ENCODE data around the gene CCDC142.

GRCh38 chr2:74439803-74440377 lies 42.9 kb downstream of the CCDC142 start:
- TF ChIP-seq CSDC2 (CRISPR knock-in tag; IDR thresholded peaks at IDR 0.05) (no peak), ZFP3 (CRISPR knock-in tag; IDR thresholded peaks at IDR 0.05) (no peak), POU6F1 (CRISPR knock-in tag; IDR thresholded peaks at IDR 0.05; ENCODE audit: borderline replicate concordance, low read depth) (no peak), TCF4 (CRISPR knock-in tag; IDR thresholded peaks at IDR 0.05; ENCODE audit: borderline replicate concordance) (no peak)
- TF ChIP-seq, protein P1, sequence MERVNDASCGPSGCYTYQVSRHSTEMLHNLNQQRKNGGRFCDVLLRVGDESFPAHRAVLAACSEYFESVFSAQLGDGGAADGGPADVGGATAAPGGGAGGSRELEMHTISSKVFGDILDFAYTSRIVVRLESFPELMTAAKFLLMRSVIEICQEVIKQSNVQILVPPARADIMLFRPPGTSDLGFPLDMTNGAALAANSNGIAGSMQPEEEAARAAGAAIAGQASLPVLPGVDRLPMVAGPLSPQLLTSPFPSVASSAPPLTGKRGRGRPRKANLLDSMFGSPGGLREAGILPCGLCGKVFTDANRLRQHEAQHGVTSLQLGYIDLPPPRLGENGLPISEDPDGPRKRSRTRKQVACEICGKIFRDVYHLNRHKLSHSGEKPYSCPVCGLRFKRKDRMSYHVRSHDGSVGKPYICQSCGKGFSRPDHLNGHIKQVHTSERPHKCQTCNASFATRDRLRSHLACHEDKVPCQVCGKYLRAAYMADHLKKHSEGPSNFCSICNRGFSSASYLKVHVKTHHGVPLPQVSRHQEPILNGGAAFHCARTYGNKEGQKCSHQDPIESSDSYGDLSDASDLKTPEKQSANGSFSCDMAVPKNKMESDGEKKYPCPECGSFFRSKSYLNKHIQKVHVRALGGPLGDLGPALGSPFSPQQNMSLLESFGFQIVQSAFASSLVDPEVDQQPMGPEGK (CRISPR knock-in tag; IDR thresholded peaks at IDR 0.05; ENCODE audit: borderline replicate concordance): no peak
